ENCODE results near the gene ONECUT2.

DNA sequence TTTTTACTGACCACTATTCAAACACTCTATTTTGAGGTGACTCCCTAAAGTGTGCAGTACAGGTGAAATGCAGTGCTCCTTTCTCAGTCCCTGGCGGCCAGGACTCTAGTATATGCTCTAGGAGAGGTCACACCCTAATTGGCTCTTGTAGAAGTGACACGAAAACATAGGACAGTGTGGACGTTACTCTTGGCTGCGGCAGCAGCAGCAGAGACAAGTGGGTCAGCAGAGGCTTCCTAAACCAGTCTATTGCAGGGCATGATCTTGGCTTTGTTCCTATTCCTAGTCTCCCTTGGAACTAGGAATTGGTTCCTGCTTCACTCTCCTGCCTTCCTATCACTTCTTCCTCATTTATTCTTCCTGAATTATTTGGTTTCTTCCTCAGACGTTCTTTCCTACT lies 10.1 kb upstream of the ONECUT2 start:
- TF ChIP-seq POLR2A (IDR thresholded peaks at IDR 0.05), result no peak
- TF ChIP-seq, protein P1, sequence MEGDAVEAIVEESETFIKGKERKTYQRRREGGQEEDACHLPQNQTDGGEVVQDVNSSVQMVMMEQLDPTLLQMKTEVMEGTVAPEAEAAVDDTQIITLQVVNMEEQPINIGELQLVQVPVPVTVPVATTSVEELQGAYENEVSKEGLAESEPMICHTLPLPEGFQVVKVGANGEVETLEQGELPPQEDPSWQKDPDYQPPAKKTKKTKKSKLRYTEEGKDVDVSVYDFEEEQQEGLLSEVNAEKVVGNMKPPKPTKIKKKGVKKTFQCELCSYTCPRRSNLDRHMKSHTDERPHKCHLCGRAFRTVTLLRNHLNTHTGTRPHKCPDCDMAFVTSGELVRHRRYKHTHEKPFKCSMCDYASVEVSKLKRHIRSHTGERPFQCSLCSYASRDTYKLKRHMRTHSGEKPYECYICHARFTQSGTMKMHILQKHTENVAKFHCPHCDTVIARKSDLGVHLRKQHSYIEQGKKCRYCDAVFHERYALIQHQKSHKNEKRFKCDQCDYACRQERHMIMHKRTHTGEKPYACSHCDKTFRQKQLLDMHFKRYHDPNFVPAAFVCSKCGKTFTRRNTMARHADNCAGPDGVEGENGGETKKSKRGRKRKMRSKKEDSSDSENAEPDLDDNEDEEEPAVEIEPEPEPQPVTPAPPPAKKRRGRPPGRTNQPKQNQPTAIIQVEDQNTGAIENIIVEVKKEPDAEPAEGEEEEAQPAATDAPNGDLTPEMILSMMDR (IDR thresholded peaks at IDR 0.05), result no peak

Data from tibial nerve (tissue), 3 donors.